HepG2 (cell line): Measurements from ENCODE around the gene TBX6. TPM values are rescaled to one million over a fixed set of nuclear protein-coding genes. Genes with fewer than 3 reads are reported as not detected.

ENCODE experiments used
- ARNT ChIP-seq: fragments of 450-650 bp; IDR thresholded peaks from 2 replicates; pipeline ENCODE4 v1.6.1; 2017
- EP300 ChIP-seq, 3 experiments: sonication (generic) in 1 of 3; formaldehyde crosslinking in 1 of 3; IDR thresholded peaks; 2 replicates each; pipeline versions ENCODE4 v1.5.1 to v1.6.1; 2011 to 2020; ENCODE audit warnings: low read depth in 2 of 3, low read length in 2 of 3, borderline replicate concordance in 1 of 3, improper control_type of control experiment in 1 of 3, mild to moderate bottlenecking in 1 of 3, missing genetic modification reagents in 1 of 3, moderate library complexity in 1 of 3
- KAT8 ChIP-seq: IDR thresholded peaks from 2 replicates; pipeline ENCODE4 v1.6.1; 2016; ENCODE audit warnings: missing genetic modification reagents, missing compliant biosample characterization
- KDM5B ChIP-seq: sonication (generic); formaldehyde crosslinking; IDR thresholded peaks from 2 replicates; pipeline ENCODE4 v1.4.0; 2020; ENCODE audit warnings: missing genetic modification reagents, mild to moderate bottlenecking, borderline replicate concordance
- MBNL3 ChIP-seq: fragments of 250-450 bp; sonication (Bioruptor Pico); conservative IDR thresholded peaks from 2 replicates; pipeline ENCODE4 v1.8.0; 2022; ENCODE audit warnings: mild to moderate bottlenecking, inconsistent platforms
- NCOA1 ChIP-seq: sonication (generic); formaldehyde crosslinking; IDR thresholded peaks from 2 replicates; pipeline ENCODE4 v1.9.0; 2021; ENCODE audit warnings: missing genetic modification reagents
- PHF5A ChIP-seq: IDR thresholded peaks from one replicate; pipeline ENCODE4 v1.6.1; 2018; ENCODE audit warnings: low read depth, missing genetic modification reagents; ENCODE audit not compliant: unreplicated experiment
- PHF8 ChIP-seq: sonication (generic); formaldehyde crosslinking; IDR thresholded peaks from 2 replicates; pipeline ENCODE4 v1.5.0; 2020; ENCODE audit warnings: missing genetic modification reagents
- POLR2A ChIP-seq, 2 experiments: IDR thresholded peaks; 2 replicates each; pipeline ENCODE4 v1.6.1; 2011; ENCODE audit warnings: low read depth in 2 of 2, low read length in 2 of 2, mild to moderate bottlenecking in 1 of 2, moderate library complexity in 1 of 2; ENCODE audit not compliant: insufficient read depth in 1 of 2
- SMARCC2 ChIP-seq: fragments of 450-650 bp; IDR thresholded peaks from 2 replicates; pipeline ENCODE4 v1.6.1; 2017; ENCODE audit warnings: antibody characterized with exemption, mild to moderate bottlenecking
- TRIM22 ChIP-seq: fragments of 450-650 bp; IDR thresholded peaks from 2 replicates; pipeline ENCODE4 v1.6.1; 2017
- ZEB1 ChIP-seq: IDR thresholded peaks from 2 replicates; pipeline ENCODE4 v1.6.1; 2012; ENCODE audit warnings: mild to moderate bottlenecking, low read depth, inconsistent platforms; ENCODE audit not compliant: insufficient replicate concordance
- ZNF276 ChIP-seq: sonication (generic); formaldehyde crosslinking; IDR thresholded peaks from 2 replicates; pipeline ENCODE4 v1.4.0; 2020; ENCODE audit warnings: mild to moderate bottlenecking, low read depth, missing genetic modification reagents
- ZNF3 ChIP-seq: IDR thresholded peaks from 2 replicates; pipeline ENCODE4 v1.7.0; 2017; ENCODE audit warnings: inconsistent platforms
- ZNF337 ChIP-seq: sonication (generic); formaldehyde crosslinking; IDR thresholded peaks from 2 replicates; pipeline ENCODE4 v1.5.1; 2020; ENCODE audit warnings: missing genetic modification reagents, low read depth, mild to moderate bottlenecking, borderline replicate concordance
- ZNF441 ChIP-seq: sonication (generic); formaldehyde crosslinking; IDR thresholded peaks from 2 replicates; pipeline ENCODE4 v1.7.0; 2021; ENCODE audit warnings: missing genetic modification reagents, borderline replicate concordance
- polyA plus RNA-seq, 8 experiments: library from polyadenylated mRNA; depleted of rRNA in 3 of 8; stranded (reverse) in 7 of 8; unstranded in 1 of 8; fragments of >200 nt; fragmentation: Illumina TruSeq in 4 of 8; extraction: Trizol in 4 of 8; gene quantifications; 2 replicates each; pipeline versions ENCODE4 v1.2.1 to v1.2.3, GENCODE V29; 2011 to 2016; ENCODE audit warnings: low read depth in 4 of 8, missing spikeins in 1 of 8, mixed read lengths in 1 of 8; ENCODE audit not compliant: insufficient read depth in 1 of 8
- total RNA-seq, 5 experiments: library from RNA; depleted of rRNA; stranded (reverse); fragments of >200 nt; fragmentation: Illumina TruSeq; extraction: Trizol; gene quantifications; 2 replicates each; pipeline ENCODE4 v1.2.3, GENCODE V29; 2016; ENCODE audit warnings: low read depth in 1 of 5
- TF ChIP-seq, protein P1 (sequence below): sonication (generic); formaldehyde crosslinking; conservative IDR thresholded peaks from 2 replicates; pipeline ENCODE4 v1.4.0; 2020; ENCODE audit warnings: missing genetic modification reagents
- TF ChIP-seq, protein P2 (sequence below): IDR thresholded peaks from 2 replicates; pipeline ENCODE4 v1.6.1; 2016; ENCODE audit warnings: low read depth, missing genetic modification reagents, missing compliant biosample characterization
- TF ChIP-seq, protein P3 (sequence below): IDR thresholded peaks from 2 replicates; pipeline ENCODE4 v1.6.1; 2016; ENCODE audit warnings: mild to moderate bottlenecking, missing biosample characterization, missing genetic modification reagents

Gene TBX6
- total and polyA plus RNA-seq, 2 of the 13 experiments (the other 11 are each of a cell fraction or from before 2014, with no cell fraction given), result 0.24 to 0.42 TPM

DNA sequence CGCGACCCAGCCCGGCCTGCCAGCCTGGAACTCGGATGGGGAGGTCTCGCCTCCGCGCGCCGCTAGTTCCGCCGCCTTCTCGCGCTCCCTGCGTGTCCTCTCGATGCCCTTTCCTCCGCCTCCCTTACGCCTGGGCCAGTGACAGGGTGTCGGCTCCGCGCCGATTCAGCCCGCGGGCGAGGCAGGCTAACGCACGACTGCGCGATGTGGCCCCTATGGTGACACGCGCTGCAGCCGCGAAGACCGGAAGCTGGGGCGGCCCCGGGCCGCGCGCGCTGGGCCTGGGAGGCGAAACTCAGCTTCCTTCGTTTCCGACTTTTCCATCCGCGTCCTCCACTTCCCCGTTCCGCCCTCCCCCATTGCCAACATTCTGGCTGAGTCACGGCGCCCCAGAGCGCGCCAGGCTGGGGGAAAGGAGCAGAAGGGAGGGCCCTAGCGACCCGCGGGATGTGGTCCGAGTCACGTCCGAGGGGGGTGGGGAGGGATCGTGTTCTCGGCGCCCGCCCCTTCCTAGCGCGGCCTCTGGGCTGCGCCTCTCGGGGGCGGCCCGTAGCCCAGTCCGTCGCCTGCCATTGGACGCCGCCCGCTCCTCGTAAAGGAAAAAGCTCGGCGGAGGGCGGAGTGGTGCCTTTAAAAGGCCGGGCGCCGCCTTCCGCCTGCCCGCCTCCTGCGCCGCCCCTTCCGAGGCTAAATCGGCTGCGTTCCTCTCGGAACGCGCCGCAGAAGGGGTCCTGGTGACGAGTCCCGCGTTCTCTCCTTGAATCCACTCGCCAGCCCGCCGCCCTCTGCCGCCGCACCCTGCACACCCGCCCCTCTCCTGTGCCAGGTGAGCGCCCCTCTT is 26.4 kb downstream of the TBX6 start, which contains the start of gene ALDOA (continued):
- TF ChIP-seq, protein P1, sequence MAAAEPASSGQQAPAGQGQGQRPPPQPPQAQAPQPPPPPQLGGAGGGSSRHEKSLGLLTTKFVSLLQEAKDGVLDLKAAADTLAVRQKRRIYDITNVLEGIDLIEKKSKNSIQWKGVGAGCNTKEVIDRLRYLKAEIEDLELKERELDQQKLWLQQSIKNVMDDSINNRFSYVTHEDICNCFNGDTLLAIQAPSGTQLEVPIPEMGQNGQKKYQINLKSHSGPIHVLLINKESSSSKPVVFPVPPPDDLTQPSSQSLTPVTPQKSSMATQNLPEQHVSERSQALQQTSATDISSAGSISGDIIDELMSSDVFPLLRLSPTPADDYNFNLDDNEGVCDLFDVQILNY (CRISPR knock-in tag), result peak; percentile 21; the same call in 1 of the 2 replicates
- TF ChIP-seq EP300 (IDR thresholded peaks at IDR 0.05; ENCODE audit: low read depth in 2 of 2, low read length in 2 of 2), result peak; percentile 3 to 87
- TF ChIP-seq EP300 (CRISPR knock-in tag; IDR thresholded peaks at IDR 0.05; ENCODE audit: borderline replicate concordance), result peak; percentile 90
- TF ChIP-seq, protein P2, sequence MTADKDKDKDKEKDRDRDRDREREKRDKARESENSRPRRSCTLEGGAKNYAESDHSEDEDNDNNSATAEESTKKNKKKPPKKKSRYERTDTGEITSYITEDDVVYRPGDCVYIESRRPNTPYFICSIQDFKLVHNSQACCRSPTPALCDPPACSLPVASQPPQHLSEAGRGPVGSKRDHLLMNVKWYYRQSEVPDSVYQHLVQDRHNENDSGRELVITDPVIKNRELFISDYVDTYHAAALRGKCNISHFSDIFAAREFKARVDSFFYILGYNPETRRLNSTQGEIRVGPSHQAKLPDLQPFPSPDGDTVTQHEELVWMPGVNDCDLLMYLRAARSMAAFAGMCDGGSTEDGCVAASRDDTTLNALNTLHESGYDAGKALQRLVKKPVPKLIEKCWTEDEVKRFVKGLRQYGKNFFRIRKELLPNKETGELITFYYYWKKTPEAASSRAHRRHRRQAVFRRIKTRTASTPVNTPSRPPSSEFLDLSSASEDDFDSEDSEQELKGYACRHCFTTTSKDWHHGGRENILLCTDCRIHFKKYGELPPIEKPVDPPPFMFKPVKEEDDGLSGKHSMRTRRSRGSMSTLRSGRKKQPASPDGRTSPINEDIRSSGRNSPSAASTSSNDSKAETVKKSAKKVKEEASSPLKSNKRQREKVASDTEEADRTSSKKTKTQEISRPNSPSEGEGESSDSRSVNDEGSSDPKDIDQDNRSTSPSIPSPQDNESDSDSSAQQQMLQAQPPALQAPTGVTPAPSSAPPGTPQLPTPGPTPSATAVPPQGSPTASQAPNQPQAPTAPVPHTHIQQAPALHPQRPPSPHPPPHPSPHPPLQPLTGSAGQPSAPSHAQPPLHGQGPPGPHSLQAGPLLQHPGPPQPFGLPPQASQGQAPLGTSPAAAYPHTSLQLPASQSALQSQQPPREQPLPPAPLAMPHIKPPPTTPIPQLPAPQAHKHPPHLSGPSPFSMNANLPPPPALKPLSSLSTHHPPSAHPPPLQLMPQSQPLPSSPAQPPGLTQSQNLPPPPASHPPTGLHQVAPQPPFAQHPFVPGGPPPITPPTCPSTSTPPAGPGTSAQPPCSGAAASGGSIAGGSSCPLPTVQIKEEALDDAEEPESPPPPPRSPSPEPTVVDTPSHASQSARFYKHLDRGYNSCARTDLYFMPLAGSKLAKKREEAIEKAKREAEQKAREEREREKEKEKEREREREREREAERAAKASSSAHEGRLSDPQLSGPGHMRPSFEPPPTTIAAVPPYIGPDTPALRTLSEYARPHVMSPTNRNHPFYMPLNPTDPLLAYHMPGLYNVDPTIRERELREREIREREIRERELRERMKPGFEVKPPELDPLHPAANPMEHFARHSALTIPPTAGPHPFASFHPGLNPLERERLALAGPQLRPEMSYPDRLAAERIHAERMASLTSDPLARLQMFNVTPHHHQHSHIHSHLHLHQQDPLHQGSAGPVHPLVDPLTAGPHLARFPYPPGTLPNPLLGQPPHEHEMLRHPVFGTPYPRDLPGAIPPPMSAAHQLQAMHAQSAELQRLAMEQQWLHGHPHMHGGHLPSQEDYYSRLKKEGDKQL (CRISPR knock-in tag), result peak; percentile 74
- peak; percentile 92; the same call in 1 of the 2 replicates for TF ChIP-seq ARNT
- TF ChIP-seq KDM5B (CRISPR knock-in tag), result peak; percentile 99
- TF ChIP-seq ZEB1, result peak; percentile 55
- TF ChIP-seq SMARCC2, result no peak
- peak; percentile 83 for TF ChIP-seq PHF5A
- no peak for TF ChIP-seq TRIM22
- peak; percentile 100 for TF ChIP-seq NCOA1 (CRISPR knock-in tag)
- 0 out of 2 replicates have a peak, but pooled peaks have one; percentile 11 for TF ChIP-seq ZNF3 (CRISPR knock-in tag)
- TF ChIP-seq, protein P3, sequence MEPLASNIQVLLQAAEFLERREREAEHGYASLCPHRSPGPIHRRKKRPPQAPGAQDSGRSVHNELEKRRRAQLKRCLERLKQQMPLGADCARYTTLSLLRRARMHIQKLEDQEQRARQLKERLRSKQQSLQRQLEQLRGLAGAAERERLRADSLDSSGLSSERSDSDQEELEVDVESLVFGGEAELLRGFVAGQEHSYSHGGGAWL, result peak; percentile 83
- peak; percentile 92 for TF ChIP-seq ZNF441
- TF ChIP-seq KAT8 (CRISPR knock-in tag), result peak; percentile 92
- peak; percentile 95 for TF ChIP-seq ZNF276 (CRISPR knock-in tag)
- TF ChIP-seq ZNF337 (CRISPR knock-in tag), result no peak
- TF ChIP-seq POLR2A (IDR thresholded peaks at IDR 0.05; ENCODE audit: insufficient read depth in 1 of 2, low read depth in 2 of 2, low read length in 2 of 2), result peak in 1 of 2 experiments; percentile 96; a peak in 2 of 4 replicates
- no peak for TF ChIP-seq MBNL3 (CRISPR knock-in tag)
- TF ChIP-seq PHF8 (CRISPR knock-in tag), result peak; percentile 96
